Measurements from ENCODE around the gene COPB1. TPM values are rescaled to one million over a fixed set of nuclear protein-coding genes. Genes with fewer than 3 reads are reported as not detected.

COPB1 gene
- total RNA-seq, 4 donors from 2014 or later: 73.3 to 279 (median 94.8) TPM

- Histone ChIP-seq H3K27ac (peak overlapping the region in 1 of 2 donors; percentile 48), H3K36me3 (no peaks in the 10 kb centered on the region), H3K9me3 (no peaks in the 10 kb centered on the region), H3K4me1 (peaks cover 0 to 5% of the 10 kb centered on the region in 2 donors), H3K4me3 (no peak overlapping the region), H3K27me3 (no peaks in the 10 kb centered on the region)
- DNase-seq: no peak
- intact Hi-C loops (cut with DNase I; ENCODE audit: low total_unique reads): no loop called here
- TF ChIP-seq POLR2A (IDR thresholded peaks at IDR 0.05): no peak
- TF ChIP-seq, protein P1, sequence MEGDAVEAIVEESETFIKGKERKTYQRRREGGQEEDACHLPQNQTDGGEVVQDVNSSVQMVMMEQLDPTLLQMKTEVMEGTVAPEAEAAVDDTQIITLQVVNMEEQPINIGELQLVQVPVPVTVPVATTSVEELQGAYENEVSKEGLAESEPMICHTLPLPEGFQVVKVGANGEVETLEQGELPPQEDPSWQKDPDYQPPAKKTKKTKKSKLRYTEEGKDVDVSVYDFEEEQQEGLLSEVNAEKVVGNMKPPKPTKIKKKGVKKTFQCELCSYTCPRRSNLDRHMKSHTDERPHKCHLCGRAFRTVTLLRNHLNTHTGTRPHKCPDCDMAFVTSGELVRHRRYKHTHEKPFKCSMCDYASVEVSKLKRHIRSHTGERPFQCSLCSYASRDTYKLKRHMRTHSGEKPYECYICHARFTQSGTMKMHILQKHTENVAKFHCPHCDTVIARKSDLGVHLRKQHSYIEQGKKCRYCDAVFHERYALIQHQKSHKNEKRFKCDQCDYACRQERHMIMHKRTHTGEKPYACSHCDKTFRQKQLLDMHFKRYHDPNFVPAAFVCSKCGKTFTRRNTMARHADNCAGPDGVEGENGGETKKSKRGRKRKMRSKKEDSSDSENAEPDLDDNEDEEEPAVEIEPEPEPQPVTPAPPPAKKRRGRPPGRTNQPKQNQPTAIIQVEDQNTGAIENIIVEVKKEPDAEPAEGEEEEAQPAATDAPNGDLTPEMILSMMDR (IDR thresholded peaks at IDR 0.05): no peak
Observed at GRCh38 chr11:14417186-14417585, 82.4 kb downstream of the COPB1 start.

DNA sequence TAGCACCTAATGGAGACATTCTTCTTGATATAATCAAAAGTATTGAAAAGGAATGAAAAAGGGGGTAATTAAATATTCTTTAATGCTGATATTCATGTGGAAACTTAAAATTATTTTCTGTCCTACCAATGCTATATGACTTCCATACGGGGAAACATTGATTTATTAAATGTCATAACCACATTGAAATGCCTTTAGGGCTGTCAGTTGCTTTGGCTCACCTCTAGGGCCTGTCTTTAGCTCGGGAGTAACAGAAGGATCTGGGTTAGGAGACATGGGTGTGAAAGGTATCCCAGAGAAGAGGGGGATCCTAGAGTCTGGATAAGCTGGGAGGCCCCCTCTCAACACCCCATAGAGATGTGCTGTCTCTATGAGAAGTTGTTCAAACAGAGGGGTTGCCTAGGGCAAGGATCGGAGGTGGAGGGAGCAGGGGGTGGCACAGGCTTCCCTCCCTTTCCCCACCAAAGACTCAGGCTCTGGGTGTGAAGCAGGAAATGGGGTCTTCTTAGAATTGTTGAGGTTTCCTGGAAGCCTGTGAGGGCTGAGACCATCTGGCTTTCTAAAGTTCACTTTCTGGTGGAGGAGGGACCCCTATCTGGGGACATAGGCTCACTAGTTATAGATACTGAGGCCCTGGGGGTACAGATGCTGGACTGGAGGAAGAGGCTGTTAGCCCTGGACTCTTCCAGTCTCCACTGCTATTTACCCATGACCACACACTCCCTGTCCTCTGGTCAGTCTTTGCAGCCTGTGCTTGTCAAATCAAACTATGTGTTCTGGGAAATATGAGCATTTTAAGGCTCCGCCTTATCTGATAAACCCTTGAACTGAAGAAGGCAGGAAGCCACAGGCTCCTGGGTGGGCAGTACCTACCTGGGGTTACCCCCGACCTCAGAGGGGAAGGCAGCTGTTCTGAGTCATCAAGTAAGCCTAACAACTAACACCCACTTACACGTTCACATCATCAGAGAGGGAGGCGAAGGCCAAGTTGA is 84.8 kb downstream of the COPB1 start:
- H3K27me3 ChIP-seq: no peaks in the 10 kb centered on the region
- no peak for TF ChIP-seq POLR2A (IDR thresholded peaks at IDR 0.05)
- TF ChIP-seq, protein P1 (IDR thresholded peaks at IDR 0.05): no peak
- no peaks in the 10 kb centered on the region for H3K4me1 ChIP-seq
- H3K36me3 ChIP-seq: no peaks in the 10 kb centered on the region
- intact Hi-C loops (cut with DNase I; ENCODE audit: low total_unique reads): no loop called here
- H3K27ac ChIP-seq: peak overlapping the region in 1 of 2 donors; percentile 60
- H3K4me3 ChIP-seq: no peak overlapping the region
- no peak for DNase-seq
- no peaks in the 10 kb centered on the region for H3K9me3 ChIP-seq

GRCh38 chr11:14413307-14414069 is 86.1 kb downstream of the COPB1 start:
- Histone ChIP-seq H3K36me3 (no peaks in the 10 kb centered on the region), H3K9me3 (no peaks in the 10 kb centered on the region), H3K27me3 (no peaks in the 10 kb centered on the region), H3K27ac (peak overlapping the region; percentile 45 to 60), H3K4me1 (no peaks in the 10 kb centered on the region), H3K4me3 (no peak overlapping the region)
- DNase-seq: peak; percentile 59
- intact Hi-C loops (cut with DNase I; ENCODE audit: low total_unique reads): no loop called here
- no peak for TF ChIP-seq POLR2A (IDR thresholded peaks at IDR 0.05)
- TF ChIP-seq, protein P1 (IDR thresholded peaks at IDR 0.05): peak in 3 of 4 experiments; percentile 13 to 34 (median 16)

GRCh38 chr11:14411818-14412217 is 87.8 kb downstream of the COPB1 start:
- no peaks in the 10 kb centered on the region for H3K9me3 ChIP-seq
- H3K36me3 ChIP-seq: no peaks in the 10 kb centered on the region
- H3K27ac ChIP-seq: no peak overlapping the region
- intact Hi-C loops (cut with DNase I; ENCODE audit: low total_unique reads): no loop called here
- H3K27me3 ChIP-seq: no peaks in the 10 kb centered on the region
- TF ChIP-seq, protein P1 (IDR thresholded peaks at IDR 0.05): no peak
- TF ChIP-seq POLR2A (IDR thresholded peaks at IDR 0.05): no peak
- DNase-seq: no peak
- H3K4me1 ChIP-seq: no peaks in the 10 kb centered on the region
- no peak overlapping the region for H3K4me3 ChIP-seq

Data from uterus (tissue), 4 donors.